Vagina (tissue), 2 donors: Measurements from ENCODE around the gene CCDC183. TPM values are rescaled to one million over a fixed set of nuclear protein-coding genes. Genes with fewer than 3 reads are reported as not detected.

ENCODE experiments used
- DNase-seq, 2 donors: peaks; one replicate each; pipeline ENCODE4 v3.0.0-alpha.2; 2017; ENCODE audit errors: extremely low spot score in 2 of 2
- H3K27ac ChIP-seq: fragments of 200-600 bp; sonication (generic); one replicate; pipeline ENCODE4 v1.5.1; 2019
- H3K27me3 ChIP-seq: fragments of 200-600 bp; sonication (generic); one replicate; pipeline ENCODE4 v1.5.1; 2019
- H3K36me3 ChIP-seq, 2 donors: fragments of 200-600 bp; sonication (generic); one replicate each; pipeline ENCODE4 v1.5.1; 2017 to 2019
- H3K4me1 ChIP-seq: fragments of 200-600 bp; sonication (generic); one replicate; pipeline ENCODE4 v1.5.1; 2019
- H3K4me3 ChIP-seq, 2 donors: fragments of 200-600 bp; sonication (generic); 1 replicate in 1 of 2; 2 replicates in 1 of 2; pipeline ENCODE4 v1.5.1; 2016 to 2019
- H3K9me3 ChIP-seq: fragments of 200-600 bp; sonication (generic); one replicate; pipeline ENCODE4 v1.5.1; 2019
- POLR2A ChIP-seq, 2 donors: fragments of 450-650 bp; IDR thresholded peaks; one replicate each; pipeline ENCODE4 v1.6.1; 2017; ENCODE audit warnings: antibody characterized with exemption in 2 of 2, mild to moderate bottlenecking in 2 of 2, moderate library complexity in 2 of 2
- POLR2AphosphoS5 ChIP-seq, 2 donors: sonication (generic); formaldehyde crosslinking; IDR thresholded peaks; one replicate each; pipeline ENCODE4 v1.9.0; 2017; ENCODE audit warnings: antibody characterized with exemption in 2 of 2, mild to moderate bottlenecking in 2 of 2, low read depth in 1 of 2; ENCODE audit not compliant: insufficient read depth in 1 of 2
- intact Hi-C: fragments of 100-400 bp; cut with DNase I; formaldehyde crosslinking; loops from one replicate; pipeline ENCODE4 v1.15.1; 2023
- total RNA-seq: library from RNA; depleted of rRNA; stranded (reverse); fragments of >200 nt; gene quantifications from one replicate; pipeline ENCODE4 v1.2.3, GENCODE V29; 2016
- TF ChIP-seq, protein P1 (sequence below), 3 experiments: fragments of 450-650 bp in 2 of 3; fragments of 200-600 bp in 1 of 3; sonication (generic) in 1 of 3; IDR thresholded peaks; one replicate each; pipeline ENCODE4 v1.5.1; 2017 to 2019; ENCODE audit warnings: antibody characterized with exemption in 3 of 3, mild to moderate bottlenecking in 2 of 3, moderate library complexity in 2 of 3

The CCDC183 gene
- total RNA-seq, 1 donor from 2014 or later = not detected

GRCh38 chr9:136748666-136749611 is 47.2 kb upstream of the CCDC183 start:
- Histone ChIP-seq H3K36me3 (no peaks in the 10 kb centered on the region), H3K4me3 (no peak overlapping the region), H3K27me3 (no peaks in the 10 kb centered on the region), H3K4me1 (no peaks in the 10 kb centered on the region), H3K9me3 (no peaks in the 10 kb centered on the region), H3K27ac (no peak overlapping the region)
- TF ChIP-seq POLR2A (IDR thresholded peaks at IDR 0.05) = no peak
- TF ChIP-seq POLR2AphosphoS5 (IDR thresholded peaks at IDR 0.05; ENCODE audit: insufficient read depth in 1 of 2, low read depth in 1 of 2) = no peak
- TF ChIP-seq, protein P1, sequence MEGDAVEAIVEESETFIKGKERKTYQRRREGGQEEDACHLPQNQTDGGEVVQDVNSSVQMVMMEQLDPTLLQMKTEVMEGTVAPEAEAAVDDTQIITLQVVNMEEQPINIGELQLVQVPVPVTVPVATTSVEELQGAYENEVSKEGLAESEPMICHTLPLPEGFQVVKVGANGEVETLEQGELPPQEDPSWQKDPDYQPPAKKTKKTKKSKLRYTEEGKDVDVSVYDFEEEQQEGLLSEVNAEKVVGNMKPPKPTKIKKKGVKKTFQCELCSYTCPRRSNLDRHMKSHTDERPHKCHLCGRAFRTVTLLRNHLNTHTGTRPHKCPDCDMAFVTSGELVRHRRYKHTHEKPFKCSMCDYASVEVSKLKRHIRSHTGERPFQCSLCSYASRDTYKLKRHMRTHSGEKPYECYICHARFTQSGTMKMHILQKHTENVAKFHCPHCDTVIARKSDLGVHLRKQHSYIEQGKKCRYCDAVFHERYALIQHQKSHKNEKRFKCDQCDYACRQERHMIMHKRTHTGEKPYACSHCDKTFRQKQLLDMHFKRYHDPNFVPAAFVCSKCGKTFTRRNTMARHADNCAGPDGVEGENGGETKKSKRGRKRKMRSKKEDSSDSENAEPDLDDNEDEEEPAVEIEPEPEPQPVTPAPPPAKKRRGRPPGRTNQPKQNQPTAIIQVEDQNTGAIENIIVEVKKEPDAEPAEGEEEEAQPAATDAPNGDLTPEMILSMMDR (IDR thresholded peaks at IDR 0.05) = no peak
- DNase-seq = no peak
- intact Hi-C loops = no loop called here

DNA sequence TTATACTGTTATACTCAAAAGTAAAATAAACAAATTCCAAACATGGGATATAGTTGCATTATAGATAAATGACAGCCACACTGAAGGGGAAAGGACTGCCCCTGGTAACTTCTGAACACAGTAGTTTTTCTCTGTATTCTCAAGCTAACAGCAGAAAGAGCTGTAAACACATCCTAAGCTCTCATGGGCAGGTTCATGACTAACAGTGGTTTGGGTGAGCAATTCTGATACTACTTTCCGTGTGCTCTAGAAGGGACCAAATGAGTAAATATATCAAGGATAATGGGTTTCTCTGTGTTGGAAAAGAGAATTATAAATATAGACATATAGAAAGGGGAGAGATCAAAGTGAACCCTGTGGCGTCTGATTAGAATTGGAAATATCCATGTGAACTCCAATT is 45.6 kb upstream of the CCDC183 start:
- no peak overlapping the region for H3K4me3 ChIP-seq
- H3K36me3 ChIP-seq = no peaks in the 10 kb centered on the region
- no peaks in the 10 kb centered on the region for H3K27me3 ChIP-seq
- TF ChIP-seq POLR2AphosphoS5 (IDR thresholded peaks at IDR 0.05; ENCODE audit: insufficient read depth in 1 of 2, low read depth in 1 of 2) (no peak), POLR2A (IDR thresholded peaks at IDR 0.05) (no peak)
- TF ChIP-seq, protein P1 (IDR thresholded peaks at IDR 0.05) = no peak
- H3K4me1 ChIP-seq = no peaks in the 10 kb centered on the region
- H3K9me3 ChIP-seq = peaks cover under 1% of the 10 kb centered on the region
- no peak for DNase-seq
- intact Hi-C loops = no loop called here
- H3K27ac ChIP-seq = no peak overlapping the region

GRCh38 chr9:136751244-136751643 is 44.9 kb upstream of the CCDC183 start:
- H3K27ac ChIP-seq = no peak overlapping the region
- intact Hi-C loops = no loop called here
- H3K4me1 ChIP-seq = no peaks in the 10 kb centered on the region
- TF ChIP-seq POLR2A (IDR thresholded peaks at IDR 0.05) (no peak), POLR2AphosphoS5 (IDR thresholded peaks at IDR 0.05; ENCODE audit: insufficient read depth in 1 of 2, low read depth in 1 of 2) (no peak)
- TF ChIP-seq, protein P1 (IDR thresholded peaks at IDR 0.05) = no peak
- no peak overlapping the region for H3K4me3 ChIP-seq
- H3K27me3 ChIP-seq = no peaks in the 10 kb centered on the region
- peaks cover 6% of the 10 kb centered on the region for H3K9me3 ChIP-seq
- H3K36me3 ChIP-seq = no peaks in the 10 kb centered on the region
- DNase-seq = no peak

DNA sequence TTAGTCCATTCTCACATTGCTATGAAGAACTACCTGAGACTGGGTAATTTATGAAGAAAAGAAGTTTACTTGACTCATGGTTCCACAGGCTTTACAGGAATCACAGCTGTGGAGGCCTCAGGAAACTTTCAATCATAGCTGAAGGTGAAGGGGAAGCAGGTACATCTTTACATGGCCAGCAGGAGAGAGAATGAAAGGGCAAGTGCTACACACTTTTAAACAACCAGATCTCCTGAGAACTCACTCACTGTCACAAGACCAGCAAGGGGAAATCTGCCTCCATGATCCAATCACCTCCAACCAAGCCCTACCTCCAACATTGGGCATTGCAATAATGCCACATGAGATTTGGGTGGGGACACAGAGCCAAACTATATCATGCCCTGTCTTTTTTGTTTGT is 44.3 kb upstream of the CCDC183 start:
- H3K9me3 ChIP-seq = peaks cover 6% of the 10 kb centered on the region
- DNase-seq = no peak
- TF ChIP-seq POLR2AphosphoS5 (IDR thresholded peaks at IDR 0.05; ENCODE audit: insufficient read depth in 1 of 2, low read depth in 1 of 2) (no peak), POLR2A (IDR thresholded peaks at IDR 0.05) (no peak)
- TF ChIP-seq, protein P1 (IDR thresholded peaks at IDR 0.05) = no peak
- intact Hi-C loops = no loop called here
- H3K27me3 ChIP-seq = no peaks in the 10 kb centered on the region
- H3K27ac ChIP-seq = no peak overlapping the region
- H3K4me3 ChIP-seq = no peak overlapping the region
- H3K4me1 ChIP-seq = no peaks in the 10 kb centered on the region
- no peaks in the 10 kb centered on the region for H3K36me3 ChIP-seq
